Esophagus squamous epithelium (tissue), 5 donors: ENCODE data around the gene SNX27. TPM values are rescaled to one million over a fixed set of nuclear protein-coding genes. Genes with fewer than 3 reads are reported as not detected.

Source experiments
- DNase-seq: peaks from one replicate; lab custom pipeline; 2025; lab: John Stamatoyannopoulos, UW
- H3K27ac ChIP-seq, 4 donors: fragments of 200-600 bp; sonication (generic); one replicate each; pipeline ENCODE4 v1.5.1; 2016 to 2019; ENCODE audit warnings: mild to moderate bottlenecking in 1 of 4
- H3K27me3 ChIP-seq, 4 donors: fragments of 200-600 bp; sonication (generic); 1 replicate in 3 of 4; 2 replicates in 1 of 4; pipeline versions ENCODE4 v1.5.1 to v1.6.0; 2017 to 2021; ENCODE audit warnings: antibody characterized with exemption in 1 of 4
- H3K36me3 ChIP-seq, 3 donors: fragments of 200-600 bp; sonication (generic); one replicate each; pipeline ENCODE4 v1.5.1; 2016 to 2019
- H3K4me1 ChIP-seq, 3 donors: fragments of 200-600 bp; sonication (generic); one replicate each; pipeline ENCODE4 v1.5.1; 2017 to 2019
- H3K4me3 ChIP-seq, 4 donors: fragments of 200-600 bp; sonication (generic); 1 replicate in 3 of 4; 2 replicates in 1 of 4; pipeline ENCODE4 v1.5.1; 2016 to 2019; ENCODE audit warnings: mild to moderate bottlenecking in 2 of 4, moderate library complexity in 1 of 4
- H3K9me3 ChIP-seq, 3 donors: fragments of 200-600 bp; sonication (generic); one replicate each; pipeline ENCODE4 v1.5.1; 2016 to 2019
- CTCF ChIP-seq, 6 experiments: fragments of 450-650 bp in 4 of 6; fragments of 200-600 bp in 2 of 6; sonication (generic) in 2 of 6; IDR thresholded peaks; one replicate each; pipeline ENCODE4 v1.5.1; 2016 to 2019; ENCODE audit warnings: antibody characterized with exemption in 6 of 6, mild to moderate bottlenecking in 4 of 6, moderate library complexity in 4 of 6
- POLR2A ChIP-seq, 4 donors: fragments of 450-650 bp; IDR thresholded peaks; one replicate each; pipeline ENCODE4 v1.6.1; 2017; ENCODE audit warnings: antibody characterized with exemption in 4 of 4, mild to moderate bottlenecking in 4 of 4, moderate library complexity in 3 of 4
- WGBS, 2 donors: methylation state at CpG; one replicate each; pipeline ENCODE4 v1.1.5; 2018; 5-methylcytosine and 5-hydroxymethylcytosine counted together
- intact Hi-C: fragments of 100-400 bp; cut with DNase I; formaldehyde crosslinking; loops from one replicate; pipeline ENCODE4 v1.15.0; 2022
- total RNA-seq, 4 donors: library from RNA; depleted of rRNA; stranded (reverse); fragments of >200 nt; gene quantifications; one replicate each; pipeline ENCODE4 v1.1.0, GENCODE V29; 2016
- donor health status: DM: yes; HTN: yes; CAD: no.

Gene SNX27
- total RNA-seq, 4 donors from 2014 or later, result 15.0 to 30.3 (median 17.3) TPM

GRCh38 chr1:151704246-151704645, 92.4 kb downstream of the SNX27 start:
- no peaks in the 10 kb centered on the region for H3K27me3 ChIP-seq
- H3K27ac ChIP-seq, result no peak overlapping the region
- TF ChIP-seq CTCF (IDR thresholded peaks at IDR 0.05), result no peak
- TF ChIP-seq POLR2A (IDR thresholded peaks at IDR 0.05), result no peak
- H3K36me3 ChIP-seq, result peaks cover 0 to 32% (median 3%) of the 10 kb centered on the region in 3 donors
- H3K4me1 ChIP-seq, result no peaks in the 10 kb centered on the region
- H3K4me3 ChIP-seq, result no peak overlapping the region
- intact Hi-C loops, result no loop called here
- no peak for DNase-seq
- no peaks in the 10 kb centered on the region for H3K9me3 ChIP-seq
- whole genome bisulfite sequencing, 2 donors, result 71 to 100% methylated on average over 4 of the region's 4 CpGs

GRCh38 chr1:151705146-151705545, 93.3 kb downstream of the SNX27 start:
- intact Hi-C loops, result no loop called here
- no peaks in the 10 kb centered on the region for H3K9me3 ChIP-seq
- H3K27ac ChIP-seq, result no peak overlapping the region
- 82 to 90% methylated on average over 7 of the region's 7 CpGs for WGBS, 2 donors
- H3K36me3 ChIP-seq, result peaks cover 0 to 23% (median 0%) of the 10 kb centered on the region in 3 donors
- TF ChIP-seq CTCF (IDR thresholded peaks at IDR 0.05), result no peak
- TF ChIP-seq POLR2A (IDR thresholded peaks at IDR 0.05), result no peak
- no peaks in the 10 kb centered on the region for H3K4me1 ChIP-seq
- H3K4me3 ChIP-seq, result no peak overlapping the region
- no peaks in the 10 kb centered on the region for H3K27me3 ChIP-seq
- DNase-seq, result no peak

- Histone ChIP-seq H3K9me3 (no peaks in the 10 kb centered on the region), H3K27me3 (no peaks in the 10 kb centered on the region), H3K36me3 (peaks cover 0 to 16% (median 0%) of the 10 kb centered on the region in 3 donors), H3K4me3 (no peak overlapping the region), H3K27ac (no peak overlapping the region), H3K4me1 (no peaks in the 10 kb centered on the region)
- intact Hi-C loops, result no loop called here
- no peak for TF ChIP-seq POLR2A (IDR thresholded peaks at IDR 0.05)
- TF ChIP-seq CTCF (IDR thresholded peaks at IDR 0.05), result no peak
- no peak for DNase-seq
- WGBS, 2 donors, result 57% methylated on average over 7 to 8 of the region's 11 CpGs
Measured at GRCh38 chr1:151705753-151706463, 94.1 kb downstream of the SNX27 start.

DNA sequence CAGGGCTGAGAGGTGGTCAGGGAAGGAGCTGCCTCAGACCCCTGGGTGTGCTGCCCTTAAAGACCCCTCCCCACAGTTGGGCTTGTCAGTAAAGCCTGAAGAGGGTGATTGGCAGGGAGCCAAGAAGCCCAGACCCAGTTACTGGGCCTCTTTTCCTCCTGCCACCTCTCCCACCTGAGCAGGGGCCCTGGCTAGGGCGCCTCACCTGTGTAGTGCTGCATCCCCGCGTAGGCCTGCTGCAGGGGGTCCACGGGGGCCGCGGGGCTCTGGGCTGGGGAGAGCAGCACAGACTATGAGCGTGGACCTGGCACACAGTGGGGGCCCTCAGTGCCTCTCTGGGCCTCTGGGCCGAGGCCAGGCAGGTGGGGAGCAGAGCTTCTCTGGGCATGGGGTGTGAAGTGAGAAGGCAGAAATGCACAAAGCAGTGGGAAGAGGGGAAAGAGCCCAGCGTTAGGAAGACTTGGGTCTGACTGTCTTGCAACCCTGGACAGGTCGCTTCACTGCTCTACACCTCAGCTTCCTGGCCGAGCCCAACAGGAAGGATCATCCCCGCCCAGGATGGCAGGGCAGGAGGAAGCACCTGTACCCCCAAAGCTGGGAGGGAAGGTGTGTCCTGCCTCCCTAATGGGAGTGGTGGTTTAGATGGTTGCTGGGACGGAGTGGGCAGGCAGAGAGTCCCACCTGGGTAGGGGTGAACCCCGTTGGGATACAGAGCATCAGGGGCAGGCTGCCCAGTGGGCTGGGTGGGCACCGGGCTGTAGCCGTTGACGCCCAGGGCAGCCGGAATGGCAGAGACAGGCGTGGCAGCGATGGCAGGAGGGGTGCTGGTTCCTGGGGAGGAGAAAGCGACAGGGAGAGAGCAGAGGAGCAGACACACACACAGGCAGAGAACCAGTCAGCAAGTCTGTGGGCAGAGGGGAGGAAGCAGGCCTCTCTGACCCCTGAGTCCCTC, 94.9 kb downstream of the SNX27 start:
- WGBS, 2 donors, result 71 to 77% methylated on average over 7 to 12 of the region's 21 CpGs
- Histone ChIP-seq H3K36me3 (peaks cover 0 to 7% (median 0%) of the 10 kb centered on the region in 3 donors), H3K27ac (no peak overlapping the region), H3K9me3 (no peaks in the 10 kb centered on the region), H3K4me1 (no peaks in the 10 kb centered on the region), H3K27me3 (peaks cover 0 to 7% (median 0%) of the 10 kb centered on the region in 4 donors), H3K4me3 (no peak overlapping the region)
- no peak for TF ChIP-seq CTCF (IDR thresholded peaks at IDR 0.05)
- TF ChIP-seq POLR2A (IDR thresholded peaks at IDR 0.05), result no peak
- intact Hi-C loops, result no loop called here
- no peak for DNase-seq
